HG02798 (cell line): ENCODE results near the gene STAT5B.

Source experiments
- ATAC-seq: cut with Tn5 transposase; IDR thresholded peaks from one replicate; pipeline ENCODE4 v1.9.1; 2021; ENCODE audit warnings: mild to moderate bottlenecking; ENCODE audit not compliant: unreplicated experiment, poor library complexity

Gene STAT5B

DNA sequence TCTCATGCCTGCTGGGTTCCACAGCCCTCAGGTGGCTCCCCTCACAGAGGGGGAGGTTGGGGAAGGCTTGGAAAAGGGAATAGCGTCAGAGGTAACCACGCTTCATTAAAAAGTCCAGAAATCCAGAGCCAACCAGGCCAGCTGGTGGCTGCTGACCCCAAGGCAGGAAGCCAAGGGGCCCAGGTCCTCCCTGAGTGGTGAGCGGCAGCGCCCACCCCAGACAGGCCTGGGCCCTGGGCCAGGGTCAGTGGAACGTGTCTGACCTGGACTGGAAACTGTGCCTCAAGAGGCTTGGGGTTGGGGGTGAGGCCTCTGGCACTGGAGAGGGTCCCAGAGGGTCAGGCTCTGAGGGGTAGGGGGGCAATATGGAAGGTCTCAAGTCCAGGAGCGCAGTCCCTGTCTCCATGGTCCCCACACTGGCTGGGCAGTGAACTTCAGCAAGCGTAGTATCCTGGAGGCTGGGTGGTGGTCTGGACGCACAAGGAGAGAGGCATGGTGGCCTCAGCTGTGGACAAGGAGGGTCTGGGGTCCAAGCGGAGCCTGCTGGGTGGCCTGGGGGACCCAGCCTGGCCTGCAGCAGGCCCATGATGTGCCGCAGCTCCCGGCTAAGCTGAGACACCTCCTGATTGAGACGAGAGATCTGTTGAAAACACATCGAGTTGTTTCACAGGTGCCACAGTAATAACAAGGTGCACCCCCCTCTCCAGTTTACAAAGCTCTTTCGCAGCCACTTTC is 116.2 kb downstream of the STAT5B start:
- no peak for ATAC-seq

DNA sequence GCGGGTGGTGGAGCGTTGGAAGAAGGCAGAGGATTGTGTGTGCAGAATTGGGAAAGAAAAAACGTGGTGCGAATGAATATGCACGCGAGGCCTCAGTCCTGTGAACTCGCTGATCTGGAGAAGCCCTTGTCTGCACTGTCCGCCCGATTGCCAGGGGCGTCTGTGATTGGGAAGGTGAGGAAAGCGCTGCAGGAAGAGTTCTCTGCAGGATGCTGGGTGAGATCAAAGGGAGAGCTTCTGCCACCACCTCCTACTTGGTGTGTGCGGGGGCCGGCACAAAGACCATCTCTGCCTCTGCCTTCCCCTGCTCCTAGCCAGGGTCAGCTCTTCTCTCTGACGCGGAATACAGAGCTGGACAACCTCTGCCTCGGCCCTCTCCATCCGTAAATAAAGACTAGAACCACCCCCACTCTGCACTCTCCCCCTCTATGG is 120.6 kb downstream of the STAT5B start:
- ATAC-seq = no peak

- ATAC-seq = no peak
Measured at GRCh38 chr17:42153919-42154742, 122.1 kb downstream of the STAT5B start.
